Epithelial cell of proximal tubule (primary cell): Measurements from ENCODE around the gene DDIAS. TPM values are rescaled to one million over a fixed set of nuclear protein-coding genes. Genes with fewer than 3 reads are reported as not detected.

Experiments used
- DNase-seq: peaks from one replicate; pipeline ENCODE4 v3.0.0-alpha.2; 2011; ENCODE audit warnings: low read depth
- H3K4me3 ChIP-seq: 2 replicates; pipeline ENCODE4 v1.5.1; 2011; ENCODE audit warnings: low read depth, mild to moderate bottlenecking, low read length
- total RNA-seq: library from RNA; depleted of rRNA; stranded (reverse); fragments of >200 nt; gene quantifications from 2 replicates; pipeline ENCODE4 v1.2.3, GENCODE V29; 2015
- TF ChIP-seq, protein P1 (sequence below): conservative IDR thresholded peaks from 2 replicates; pipeline ENCODE4 v1.5.1; 2012; ENCODE audit warnings: low read depth, mild to moderate bottlenecking, low read length

DDIAS gene
- total RNA-seq, 1 donor from 2014 or later, result 7.1 TPM

DNA sequence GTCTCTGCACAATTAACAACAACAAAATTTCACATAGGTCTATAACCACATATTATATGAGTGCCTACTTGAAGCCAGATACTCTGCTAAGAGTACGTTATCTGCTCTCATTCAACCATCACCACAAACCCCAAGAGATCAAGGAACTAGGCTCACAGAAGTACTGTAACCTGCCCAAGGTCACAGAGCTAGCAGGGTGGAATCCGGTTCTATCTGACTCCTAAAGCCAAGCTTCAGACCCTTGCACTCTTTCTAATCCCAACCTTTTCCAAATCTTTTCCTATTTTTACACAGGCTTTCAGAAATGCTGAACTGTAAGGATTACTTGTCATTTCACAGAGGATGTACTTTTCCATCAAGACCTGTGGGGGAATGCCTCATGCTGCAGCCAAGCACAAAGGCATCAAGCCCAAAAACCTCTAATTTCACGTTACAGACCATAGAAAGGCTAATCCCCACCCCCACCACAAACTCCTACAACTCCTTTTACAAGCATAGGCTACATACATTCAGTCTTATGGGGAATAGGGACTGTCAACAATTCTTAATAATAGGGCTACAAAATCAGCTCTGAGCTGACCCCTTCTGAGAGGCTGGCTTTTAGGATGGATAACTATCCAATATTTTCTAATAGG lies 2.2 kb upstream of the DDIAS start:
- no peak for DNase-seq
- H3K4me3 ChIP-seq, result peak overlapping the region; percentile 84
- TF ChIP-seq, protein P1, sequence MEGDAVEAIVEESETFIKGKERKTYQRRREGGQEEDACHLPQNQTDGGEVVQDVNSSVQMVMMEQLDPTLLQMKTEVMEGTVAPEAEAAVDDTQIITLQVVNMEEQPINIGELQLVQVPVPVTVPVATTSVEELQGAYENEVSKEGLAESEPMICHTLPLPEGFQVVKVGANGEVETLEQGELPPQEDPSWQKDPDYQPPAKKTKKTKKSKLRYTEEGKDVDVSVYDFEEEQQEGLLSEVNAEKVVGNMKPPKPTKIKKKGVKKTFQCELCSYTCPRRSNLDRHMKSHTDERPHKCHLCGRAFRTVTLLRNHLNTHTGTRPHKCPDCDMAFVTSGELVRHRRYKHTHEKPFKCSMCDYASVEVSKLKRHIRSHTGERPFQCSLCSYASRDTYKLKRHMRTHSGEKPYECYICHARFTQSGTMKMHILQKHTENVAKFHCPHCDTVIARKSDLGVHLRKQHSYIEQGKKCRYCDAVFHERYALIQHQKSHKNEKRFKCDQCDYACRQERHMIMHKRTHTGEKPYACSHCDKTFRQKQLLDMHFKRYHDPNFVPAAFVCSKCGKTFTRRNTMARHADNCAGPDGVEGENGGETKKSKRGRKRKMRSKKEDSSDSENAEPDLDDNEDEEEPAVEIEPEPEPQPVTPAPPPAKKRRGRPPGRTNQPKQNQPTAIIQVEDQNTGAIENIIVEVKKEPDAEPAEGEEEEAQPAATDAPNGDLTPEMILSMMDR, result no peak

DNA sequence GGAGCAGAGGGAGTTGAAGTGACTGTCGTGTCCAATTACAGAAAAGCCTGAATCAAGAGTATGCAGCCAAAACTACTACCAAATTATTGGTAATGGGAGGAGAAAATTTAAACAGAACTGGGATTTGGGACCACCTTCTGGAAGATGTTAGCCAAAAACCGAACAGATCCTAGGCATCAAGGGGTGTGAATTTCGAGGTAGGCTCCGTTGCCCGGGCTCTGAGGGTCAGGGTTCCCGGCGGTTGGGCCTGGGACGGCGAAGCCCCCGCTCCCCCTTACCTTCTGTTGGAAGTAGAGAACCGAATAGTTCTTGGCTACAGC lies 1.6 kb upstream of the DDIAS start:
- DNase-seq, result no peak

DNA sequence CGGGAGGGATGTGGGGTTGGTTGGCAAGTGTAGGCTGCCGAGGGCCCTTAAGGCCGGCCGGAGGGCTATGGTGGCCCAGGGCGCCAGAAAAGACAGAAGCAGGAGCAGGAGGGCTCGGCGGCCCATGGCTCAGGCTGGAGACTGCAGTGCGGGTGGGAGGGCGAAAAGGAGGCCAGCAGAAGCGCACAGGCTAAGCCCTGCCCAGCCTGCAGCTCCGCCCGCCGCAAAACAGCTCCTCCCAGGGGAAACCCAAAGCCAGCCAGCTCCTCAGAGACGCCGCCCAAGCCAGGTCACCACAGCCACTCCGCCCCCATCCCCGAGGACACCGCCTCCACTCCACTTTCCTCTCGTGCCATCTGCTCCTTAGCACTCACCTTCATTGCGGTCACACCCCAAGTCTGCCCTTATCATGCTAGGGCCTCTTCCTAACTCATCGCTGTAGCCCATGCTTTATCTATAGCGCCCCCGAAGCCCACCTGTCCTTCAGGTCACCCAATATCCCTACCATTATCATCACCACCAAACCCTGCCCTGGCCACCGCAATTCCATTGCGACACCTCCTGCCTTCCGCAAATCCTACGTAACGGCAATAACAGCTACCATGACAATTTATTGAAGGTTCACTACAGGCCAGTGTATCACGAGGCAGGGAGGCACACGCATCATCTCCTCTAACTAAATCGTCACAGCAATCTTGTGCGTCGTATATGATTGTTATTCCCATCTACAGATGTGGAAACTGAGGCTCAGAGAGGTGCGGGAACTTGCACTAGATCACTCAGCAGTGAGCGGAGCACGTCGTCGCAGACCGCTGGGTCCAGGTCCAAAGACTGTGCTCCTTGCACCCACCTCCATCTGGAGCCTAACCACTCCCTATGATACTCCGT lies 1.0 kb upstream of the DDIAS start, which contains the start of gene PRCP:
Gene PRCP, minus strand, starts transcription at position 154 of the 888 bp plus-strand sequence. Its CDS starts 28 bp downstream, at position 126.
- TF ChIP-seq, protein P1, result no peak
- peak; percentile 47 for DNase-seq
- H3K4me3 ChIP-seq, result peak within 1 kb of the TSS; percentile 84

More for the DNA sequence above, 1.6 kb upstream of the DDIAS start:
- TF ChIP-seq, protein P1, result no peak
- peak overlapping the region; percentile 84 for H3K4me3 ChIP-seq

DNA sequence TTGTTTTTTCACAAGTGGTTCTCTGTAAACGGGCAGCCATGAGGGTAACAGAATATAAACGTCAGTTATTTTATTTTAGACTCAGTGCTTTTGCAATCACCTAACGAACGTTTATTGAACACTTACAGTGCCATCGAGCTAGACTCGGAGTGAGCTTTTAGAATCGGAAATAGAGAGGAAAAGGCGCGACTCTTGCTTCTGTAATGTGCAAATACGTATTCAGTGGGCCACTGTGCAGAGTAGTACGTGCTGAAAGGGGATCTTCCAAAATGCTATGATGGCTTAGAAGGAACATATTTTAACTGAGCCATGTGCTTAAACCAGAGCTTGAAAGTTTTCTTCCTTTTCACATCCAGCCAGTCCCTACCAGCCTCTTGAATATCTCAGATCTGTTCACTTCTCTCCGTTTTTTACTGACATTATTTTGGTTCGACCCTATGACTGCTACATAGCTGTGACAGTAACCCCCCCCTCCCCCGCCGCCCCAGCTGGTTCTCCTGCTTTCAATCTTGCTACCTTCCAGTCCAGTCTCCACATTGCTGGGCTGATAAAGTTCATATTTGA lies 468 bp downstream of the DDIAS start:
- no peak for DNase-seq
- H3K4me3 ChIP-seq, result peak overlapping the region; percentile 84
- TF ChIP-seq, protein P1, result no peak

DNA sequence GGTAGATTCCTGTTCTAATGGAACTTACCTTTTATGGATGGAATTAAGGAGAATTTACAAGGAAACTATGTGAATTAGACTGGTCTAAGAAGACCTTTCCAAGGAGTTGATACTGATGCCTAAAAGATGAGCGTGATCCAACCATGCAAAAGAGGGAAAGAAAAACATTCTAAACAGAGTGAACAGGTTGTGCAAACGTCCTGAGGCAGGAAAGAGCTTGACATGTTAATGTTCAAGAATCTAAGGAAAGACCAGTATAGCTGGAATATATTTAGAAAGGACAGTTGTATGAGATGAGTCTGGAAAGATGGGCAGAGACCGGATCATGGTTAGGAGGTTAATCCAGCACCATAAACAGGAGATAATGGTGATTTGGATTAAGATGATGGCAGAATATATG lies 1.3 kb downstream of the DDIAS start:
- TF ChIP-seq, protein P1, result no peak
- no peak overlapping the region for H3K4me3 ChIP-seq
- no peak for DNase-seq

DNA sequence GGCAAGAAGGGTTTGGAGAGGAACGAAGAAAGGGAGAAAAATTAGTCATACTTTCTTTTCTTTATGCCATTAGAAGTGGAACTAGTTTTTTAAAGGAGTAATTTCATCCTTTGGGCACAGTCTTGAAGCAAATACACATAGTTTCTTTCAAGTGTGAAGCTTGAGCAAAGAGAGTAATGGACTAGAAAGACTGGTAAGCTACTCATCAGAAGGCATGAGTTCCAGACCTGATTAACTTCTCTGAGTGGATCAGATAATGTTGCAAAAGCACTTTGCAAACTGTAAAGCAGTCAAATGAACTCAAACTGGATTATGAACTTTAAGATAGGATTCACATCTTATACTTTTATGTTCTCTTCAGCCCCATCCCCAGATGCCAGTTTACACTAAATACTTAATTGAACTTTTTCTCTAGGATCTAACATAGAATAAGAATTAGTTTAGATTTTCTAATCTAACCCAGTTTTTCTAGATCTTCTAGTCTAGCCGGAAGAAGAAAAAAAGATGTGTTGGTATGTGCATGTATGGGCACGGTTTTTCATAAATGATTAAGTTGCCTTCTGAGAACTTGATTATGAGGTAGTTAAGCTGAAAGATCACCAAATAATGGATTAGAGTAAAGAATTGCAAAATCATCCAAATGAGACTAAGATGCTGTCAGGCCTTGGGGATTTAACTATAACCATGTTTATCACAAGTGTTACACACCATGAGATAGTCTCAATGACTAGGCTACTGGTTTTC lies 2.5 kb downstream of the DDIAS start:
- no peak for DNase-seq
- TF ChIP-seq, protein P1, result no peak
- no peak overlapping the region for H3K4me3 ChIP-seq
